Fibroblast of pulmonary artery (primary cell): ENCODE data around the gene CLN3.
"Not testable (repeated sequence)": the region's sequence is repeated elsewhere in the genome, so short reads cannot be mapped to it uniquely, and the experiment has no call there.

Experiments
- DNase-seq: peaks from one replicate; pipeline ENCODE4 v3.0.0-alpha.2; 2010; ENCODE audit warnings: low read depth
- H3K4me3 ChIP-seq: replicated peaks from 2 replicates; pipeline ENCODE4 v1.5.1; 2011; ENCODE audit warnings: low read depth, mild to moderate bottlenecking, control low read depth, low read length, moderate library complexity
- TF ChIP-seq, protein P1 (sequence below): IDR thresholded peaks from 2 replicates; pipeline ENCODE4 v1.5.1; 2011; ENCODE audit warnings: mild to moderate bottlenecking, control low read depth, low read length, inconsistent platforms; ENCODE audit errors: missing control alignments

Gene CLN3

DNA sequence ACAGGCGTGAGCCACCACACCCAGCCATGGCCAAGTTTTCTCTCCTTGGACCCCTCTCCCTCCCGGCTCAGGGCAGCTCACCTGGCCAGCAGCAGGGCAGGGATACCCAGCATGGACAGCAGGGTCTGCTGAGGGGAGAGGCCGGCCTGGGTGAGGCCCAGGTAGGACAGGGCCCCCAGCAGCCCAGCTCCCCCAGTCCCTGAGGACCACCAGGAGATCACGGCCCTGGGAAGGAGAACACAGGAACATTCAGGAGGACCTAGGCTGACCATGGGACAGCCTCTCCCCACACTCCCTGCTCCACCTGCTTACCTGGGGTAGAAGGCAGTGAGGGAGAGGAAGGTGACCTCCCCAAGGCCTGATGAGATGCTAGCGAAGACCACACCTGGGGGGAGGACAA, 5.6 kb downstream of the CLN3 start:
- TF ChIP-seq, protein P1, sequence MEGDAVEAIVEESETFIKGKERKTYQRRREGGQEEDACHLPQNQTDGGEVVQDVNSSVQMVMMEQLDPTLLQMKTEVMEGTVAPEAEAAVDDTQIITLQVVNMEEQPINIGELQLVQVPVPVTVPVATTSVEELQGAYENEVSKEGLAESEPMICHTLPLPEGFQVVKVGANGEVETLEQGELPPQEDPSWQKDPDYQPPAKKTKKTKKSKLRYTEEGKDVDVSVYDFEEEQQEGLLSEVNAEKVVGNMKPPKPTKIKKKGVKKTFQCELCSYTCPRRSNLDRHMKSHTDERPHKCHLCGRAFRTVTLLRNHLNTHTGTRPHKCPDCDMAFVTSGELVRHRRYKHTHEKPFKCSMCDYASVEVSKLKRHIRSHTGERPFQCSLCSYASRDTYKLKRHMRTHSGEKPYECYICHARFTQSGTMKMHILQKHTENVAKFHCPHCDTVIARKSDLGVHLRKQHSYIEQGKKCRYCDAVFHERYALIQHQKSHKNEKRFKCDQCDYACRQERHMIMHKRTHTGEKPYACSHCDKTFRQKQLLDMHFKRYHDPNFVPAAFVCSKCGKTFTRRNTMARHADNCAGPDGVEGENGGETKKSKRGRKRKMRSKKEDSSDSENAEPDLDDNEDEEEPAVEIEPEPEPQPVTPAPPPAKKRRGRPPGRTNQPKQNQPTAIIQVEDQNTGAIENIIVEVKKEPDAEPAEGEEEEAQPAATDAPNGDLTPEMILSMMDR = no peak
- no peak overlapping the region for H3K4me3 ChIP-seq
- DNase-seq = no peak

DNA sequence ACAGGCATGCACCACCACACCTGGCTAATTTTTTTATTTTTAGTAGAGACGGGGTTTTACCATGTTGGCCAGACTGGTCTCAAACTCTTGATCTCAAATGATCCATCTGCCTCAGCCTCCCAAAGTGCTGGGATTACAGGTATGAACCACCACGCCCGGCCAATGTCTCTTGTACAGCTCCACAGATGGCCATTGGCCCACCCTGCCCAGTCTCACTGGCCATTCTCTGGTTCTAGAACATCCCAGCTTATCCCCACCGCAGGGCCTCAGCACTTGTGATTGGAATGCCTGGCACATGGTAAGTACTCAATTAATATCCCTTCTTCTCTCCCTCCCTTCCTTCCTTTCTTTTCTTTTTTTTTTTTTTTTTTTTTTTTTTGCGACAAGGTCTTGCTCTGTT, 8.5 kb downstream of the CLN3 start:
- not testable (repeated sequence) for DNase-seq, H3K4me3 ChIP-seq

DNA sequence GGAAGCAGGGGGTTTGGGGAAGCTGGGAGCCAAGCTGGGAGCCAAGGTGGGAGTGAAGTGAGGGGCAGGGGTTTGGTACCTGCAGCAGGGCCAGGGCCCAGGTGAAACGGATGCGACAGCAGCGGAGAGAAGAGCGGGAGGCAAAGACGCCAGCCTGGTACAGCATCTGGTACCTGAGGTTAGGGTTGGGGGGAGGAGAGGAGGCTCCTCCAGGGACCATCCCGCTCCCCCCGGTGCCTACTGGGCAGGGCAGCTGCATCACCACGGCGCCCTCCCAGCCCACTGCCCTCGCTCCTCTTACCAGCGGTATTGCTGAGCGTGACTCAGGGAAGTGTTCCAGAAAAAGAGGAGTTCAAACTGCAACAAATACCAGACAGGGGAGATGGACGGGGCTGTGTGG, 9.8 kb downstream of the CLN3 start:
- TF ChIP-seq, protein P1 = no peak
- no peak for DNase-seq

DNA sequence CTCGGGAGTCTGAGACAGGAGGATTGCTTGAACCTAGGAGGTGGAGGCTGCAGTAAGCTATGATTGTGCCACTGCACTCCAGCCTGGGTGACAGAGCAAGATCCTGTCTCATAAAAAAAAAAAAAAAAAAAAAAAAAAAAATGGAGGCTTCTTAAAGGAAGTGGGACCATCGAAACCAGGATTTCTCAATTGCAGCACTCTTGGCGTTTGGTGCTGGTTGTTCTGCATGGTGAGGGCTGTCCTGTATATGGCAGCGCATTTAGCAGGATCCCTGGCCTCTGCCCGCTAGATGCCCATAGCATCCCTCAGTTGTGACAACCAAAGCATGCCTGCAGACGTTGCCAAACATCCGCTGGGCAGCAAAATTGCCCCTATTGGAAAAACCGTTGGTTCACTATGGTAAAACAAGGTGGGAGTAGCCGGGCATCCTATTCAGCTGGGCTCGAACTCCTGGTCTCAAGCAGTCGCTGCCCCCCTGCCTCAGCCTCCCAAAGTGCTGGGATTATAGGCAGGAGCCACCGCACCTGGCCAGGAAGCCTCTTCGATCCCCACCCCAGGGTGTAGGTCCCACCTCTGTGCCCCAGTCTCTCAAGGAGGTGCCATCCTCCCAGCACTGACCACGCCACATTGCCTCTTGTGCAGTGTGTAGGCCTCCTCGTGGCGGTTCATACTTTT, 13.2 kb downstream of the CLN3 start:
- TF ChIP-seq, protein P1 = no peak
- no peak for DNase-seq
- no peak overlapping the region for H3K4me3 ChIP-seq

More for the DNA sequence above, 9.8 kb downstream of the CLN3 start:
- no peak overlapping the region for H3K4me3 ChIP-seq

DNA sequence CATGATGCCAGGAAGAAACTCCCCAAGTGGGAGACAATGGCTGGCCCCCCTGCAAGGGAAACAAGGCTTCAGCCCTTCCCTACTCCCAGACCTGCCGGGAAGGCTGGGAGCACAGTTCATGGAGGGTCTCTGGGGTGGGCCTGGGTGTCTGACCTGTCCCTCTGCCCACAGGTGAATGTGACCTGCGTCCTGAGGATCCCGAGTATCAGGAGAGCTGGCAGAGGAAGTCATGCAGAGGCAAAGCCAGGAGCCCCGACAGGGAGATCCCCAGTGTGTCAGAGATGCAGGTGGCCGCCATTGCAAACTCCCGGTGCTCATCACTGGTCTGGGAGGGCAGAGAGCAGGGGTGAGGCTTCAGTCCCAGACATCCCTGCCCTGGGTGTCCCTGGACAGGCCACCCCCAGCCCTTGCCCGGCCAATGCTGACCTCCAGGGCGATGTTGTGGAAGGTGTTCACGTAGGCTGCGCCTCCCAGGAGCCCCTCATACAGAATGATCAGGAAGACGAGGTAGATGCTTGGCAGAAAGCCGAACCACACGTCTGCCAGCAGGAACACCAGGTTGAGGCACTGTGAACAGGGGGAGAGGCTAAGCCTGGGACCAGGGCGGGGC, 14.5 kb downstream of the CLN3 start:
- H3K4me3 ChIP-seq = no peak overlapping the region
- TF ChIP-seq, protein P1 = no peak
- no peak for DNase-seq

DNA sequence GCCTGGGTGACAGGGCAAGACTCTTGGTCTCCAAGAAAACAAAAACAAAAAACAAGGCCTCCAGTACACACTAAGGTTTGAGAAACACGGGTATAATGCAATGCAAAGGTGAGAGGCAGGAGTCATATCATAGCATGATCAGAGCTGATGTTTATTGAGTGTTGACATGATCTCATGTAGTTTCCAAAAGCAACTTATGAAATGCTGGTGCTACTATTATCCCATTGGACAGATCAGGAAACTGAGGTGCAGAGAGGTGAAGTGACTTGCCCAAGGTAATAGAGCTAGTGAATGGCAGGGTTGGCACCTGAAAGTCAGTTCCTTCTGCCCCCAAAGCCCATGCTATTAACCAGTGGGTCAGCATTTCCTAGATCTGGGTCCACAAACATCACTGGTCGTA, 16.7 kb downstream of the CLN3 start:
- no peak overlapping the region for H3K4me3 ChIP-seq
- DNase-seq = no peak
- TF ChIP-seq, protein P1 = no peak

DNA sequence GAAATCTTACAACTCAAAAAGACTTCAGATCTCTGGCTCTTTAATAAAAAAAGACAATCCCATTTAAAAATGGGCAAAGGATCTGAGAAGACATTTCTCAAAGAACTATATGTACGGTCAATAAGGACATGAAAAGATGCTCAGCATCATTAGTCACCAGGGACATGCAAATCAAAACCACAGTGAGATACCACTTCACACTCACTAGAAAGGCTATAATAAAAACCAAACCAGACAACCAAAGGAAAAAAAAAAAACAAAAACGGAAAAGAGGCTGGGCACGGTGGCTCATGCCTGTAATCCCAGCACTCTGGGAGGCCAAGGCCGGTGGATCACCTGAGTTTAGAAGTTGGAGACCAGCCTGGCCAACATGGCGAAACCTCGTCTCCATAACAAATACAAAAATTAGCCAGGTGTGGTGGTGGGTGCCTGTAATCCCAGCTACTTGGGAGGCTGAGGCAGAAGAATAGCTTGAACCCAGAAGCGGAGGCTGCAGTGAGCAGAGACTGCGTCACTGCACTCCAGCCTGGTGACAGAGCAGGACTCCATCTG, 18.1 kb downstream of the CLN3 start:
- TF ChIP-seq, protein P1 = no peak
- H3K4me3 ChIP-seq = no peak overlapping the region
- no peak for DNase-seq

DNA sequence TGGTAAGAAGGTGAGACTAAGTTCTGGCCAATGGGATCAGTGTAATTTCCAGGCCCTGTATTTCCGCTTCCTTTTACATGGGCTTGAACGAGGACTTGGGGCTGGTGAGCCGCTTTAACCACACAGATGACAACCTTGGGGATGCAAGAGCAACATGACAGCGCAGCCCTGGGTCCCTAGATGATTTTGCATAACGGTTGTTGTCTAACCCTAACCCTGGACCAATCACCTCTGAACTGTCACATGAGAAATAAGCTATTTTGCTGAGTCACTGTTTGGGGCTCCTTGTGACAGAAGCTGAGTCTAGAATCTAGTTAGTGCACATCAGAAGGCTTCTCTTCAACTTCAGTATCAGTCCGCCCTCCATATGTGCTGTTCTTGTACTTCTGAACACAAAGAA, 44.8 kb downstream of the CLN3 start:
- not testable (repeated sequence) for H3K4me3 ChIP-seq, DNase-seq

DNA sequence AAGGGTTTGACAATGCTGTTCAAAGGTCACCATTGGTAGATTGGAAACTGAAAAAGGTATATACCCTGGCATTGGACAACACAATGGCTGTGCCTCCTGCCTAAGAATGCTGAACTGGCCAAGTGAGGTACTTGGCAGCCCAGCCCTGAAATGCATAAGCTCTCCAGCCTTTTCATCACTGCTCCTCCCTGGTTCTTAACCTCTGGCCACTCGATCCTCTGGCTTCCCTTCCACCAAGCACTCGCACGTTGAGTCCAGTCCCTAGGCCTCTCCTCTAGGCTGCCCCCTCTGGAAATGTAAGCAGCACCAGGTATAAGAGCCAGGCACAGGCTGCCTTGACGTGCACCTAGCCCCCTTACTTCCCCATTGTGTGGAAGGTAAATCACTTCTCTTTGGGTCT, 45.5 kb downstream of the CLN3 start:
- not testable (repeated sequence) for H3K4me3 ChIP-seq, DNase-seq

DNA sequence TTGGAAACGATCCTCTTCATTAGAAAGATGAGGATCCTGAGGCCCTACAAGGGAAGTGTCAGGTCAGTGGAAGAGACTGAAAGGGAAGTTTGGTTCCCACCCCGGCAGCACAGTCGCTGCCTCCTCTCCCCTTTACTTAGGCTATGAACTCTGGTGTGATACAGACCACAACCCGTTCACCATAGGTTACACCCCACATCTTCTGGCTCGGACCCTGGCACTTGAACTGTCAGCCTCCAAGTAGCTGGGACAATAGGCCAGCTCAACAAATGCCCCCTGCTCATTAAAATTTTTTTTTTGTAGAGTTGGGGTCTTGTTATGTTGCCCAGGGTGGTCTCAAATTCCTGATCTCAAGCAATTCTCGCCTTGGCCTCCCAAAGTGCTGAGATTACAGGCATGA, 47.9 kb downstream of the CLN3 start:
- not testable (repeated sequence) for H3K4me3 ChIP-seq, DNase-seq

DNA sequence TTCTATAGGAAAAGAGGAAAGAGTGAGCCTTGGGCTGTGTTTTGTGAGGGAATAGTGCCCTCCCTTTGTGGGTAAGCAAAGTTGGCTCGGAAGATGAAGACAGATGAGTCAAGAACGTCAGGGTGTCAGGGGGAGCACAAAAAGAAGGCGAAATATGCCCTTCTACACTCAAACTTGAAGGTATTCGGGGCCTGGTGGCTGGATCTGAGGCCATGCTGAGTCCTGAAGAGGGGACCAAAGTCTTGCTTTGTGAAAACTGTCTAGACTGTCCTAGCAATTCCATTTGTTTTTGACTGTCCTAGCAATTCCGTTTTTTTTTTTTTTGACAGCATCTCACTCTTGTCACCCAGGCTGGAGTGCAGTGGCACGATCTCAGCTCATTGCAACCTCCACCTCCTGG, 53.0 kb downstream of the CLN3 start:
- DNase-seq, H3K4me3 ChIP-seq: not testable (repeated sequence)

DNA sequence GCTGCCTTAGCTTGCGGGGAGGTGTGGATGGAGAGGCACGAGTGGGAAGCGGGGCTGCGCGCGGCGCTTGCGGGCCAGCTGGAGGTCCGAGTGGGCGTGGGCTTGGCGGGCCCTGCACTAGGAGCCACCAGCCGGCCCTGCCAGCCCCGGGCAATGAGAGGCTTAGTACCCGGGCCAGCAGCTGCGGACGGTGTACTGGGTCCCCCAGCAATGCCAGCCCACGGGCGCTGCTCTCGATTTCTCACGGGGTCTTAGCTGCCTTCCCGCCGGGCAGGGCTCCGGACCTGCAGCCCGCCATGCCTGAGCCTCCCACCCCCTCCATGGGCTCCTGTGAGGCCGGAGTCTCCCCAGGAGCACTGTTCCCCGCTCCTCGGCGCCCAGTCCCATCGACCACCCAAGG, 56.5 kb downstream of the CLN3 start:
- H3K4me3 ChIP-seq, DNase-seq: not testable (repeated sequence)
